Measurements from ENCODE around the gene KLHDC1.
A peak's percentile ranks its signal among the peaks of the same experiment; 100 is the strongest.
"Not testable (repeated sequence)": the region's sequence is repeated elsewhere in the genome, so short reads cannot be mapped to it uniquely, and the experiment has no call there.

KLHDC1 gene

DNA sequence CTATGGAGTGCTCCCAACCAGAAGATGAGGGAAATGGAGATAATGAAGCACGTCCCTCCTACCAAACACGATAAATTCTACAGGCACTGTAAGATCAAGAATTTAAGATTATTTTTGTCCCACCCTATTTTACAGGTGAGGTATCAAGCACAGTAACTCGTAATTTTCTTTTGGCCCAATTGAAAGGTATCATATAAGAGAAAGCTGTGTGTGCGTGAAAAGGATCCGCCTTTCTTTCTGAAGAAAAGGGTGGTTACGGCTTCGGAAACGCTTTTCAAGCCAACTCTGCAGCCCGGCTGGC, 74.3 kb downstream of the KLHDC1 start:
- Mint-ChIP-seq H3K27ac (peak overlapping the region; percentile 99), H3K27me3 (no peaks in the 10 kb centered on the region), H3K9me3 (no peaks in the 10 kb centered on the region), H3K4me3 (peak overlapping the region; percentile 92), H3K4me1 (peaks cover 38% of the 10 kb centered on the region)
- ATAC-seq (no peak), DNase-seq (no peak)

DNA sequence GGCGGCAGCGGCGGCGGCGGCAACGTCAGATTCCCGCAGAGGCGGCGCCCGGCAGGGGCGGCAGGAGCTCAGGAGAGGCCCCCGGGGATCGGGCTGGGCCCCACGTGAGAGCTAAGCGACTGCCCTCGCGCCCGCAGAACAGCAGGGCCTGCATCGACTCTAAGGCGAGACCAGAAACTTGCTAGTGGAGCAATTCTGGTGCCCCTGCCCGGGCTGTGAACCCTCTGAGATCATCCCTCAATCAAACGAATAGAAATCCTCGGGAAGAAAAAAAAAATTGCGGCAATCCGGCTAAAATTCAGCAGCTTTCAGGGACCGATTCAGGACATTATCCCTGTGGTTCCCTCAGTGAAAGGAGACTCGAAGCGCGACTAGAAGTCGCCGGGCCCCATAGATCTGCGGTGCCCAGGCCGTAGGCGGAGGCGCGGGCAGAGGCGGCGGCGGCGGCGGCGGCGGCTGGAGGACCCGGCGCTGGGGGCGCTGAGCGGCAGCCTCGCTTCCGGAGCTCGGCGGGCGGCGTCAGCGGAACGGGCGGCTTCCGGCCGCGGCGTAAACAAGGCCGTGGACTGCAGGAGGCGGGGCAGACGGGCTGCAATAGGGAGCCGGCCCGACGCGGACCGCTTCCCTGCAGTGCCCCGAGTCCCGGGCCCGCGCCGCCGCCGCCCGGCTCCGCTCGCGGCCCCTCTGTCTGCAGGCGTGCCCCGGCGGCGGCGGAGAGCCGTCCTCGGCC, 74.8 kb downstream of the KLHDC1 start, which contains the start of gene KLHDC2:
TSS of gene KLHDC2 (plus strand) at position 583 of the 730 bp plus-strand sequence. CDS start 316 bp downstream, outside the sequence.
- Mint-ChIP-seq H3K4me3 (peak within 1 kb of the TSS; percentile 96 to 98), H3K27me3 (no peaks in the 10 kb centered on the region), H3K27ac (peak within 1 kb of the TSS; percentile 99 to 100), H3K9me3 (no peaks in the 10 kb centered on the region), H3K4me1 (peaks cover 38% of the 10 kb centered on the region)
- ATAC-seq, result peak; percentile 88
- peak; percentile 92 for DNase-seq

DNA sequence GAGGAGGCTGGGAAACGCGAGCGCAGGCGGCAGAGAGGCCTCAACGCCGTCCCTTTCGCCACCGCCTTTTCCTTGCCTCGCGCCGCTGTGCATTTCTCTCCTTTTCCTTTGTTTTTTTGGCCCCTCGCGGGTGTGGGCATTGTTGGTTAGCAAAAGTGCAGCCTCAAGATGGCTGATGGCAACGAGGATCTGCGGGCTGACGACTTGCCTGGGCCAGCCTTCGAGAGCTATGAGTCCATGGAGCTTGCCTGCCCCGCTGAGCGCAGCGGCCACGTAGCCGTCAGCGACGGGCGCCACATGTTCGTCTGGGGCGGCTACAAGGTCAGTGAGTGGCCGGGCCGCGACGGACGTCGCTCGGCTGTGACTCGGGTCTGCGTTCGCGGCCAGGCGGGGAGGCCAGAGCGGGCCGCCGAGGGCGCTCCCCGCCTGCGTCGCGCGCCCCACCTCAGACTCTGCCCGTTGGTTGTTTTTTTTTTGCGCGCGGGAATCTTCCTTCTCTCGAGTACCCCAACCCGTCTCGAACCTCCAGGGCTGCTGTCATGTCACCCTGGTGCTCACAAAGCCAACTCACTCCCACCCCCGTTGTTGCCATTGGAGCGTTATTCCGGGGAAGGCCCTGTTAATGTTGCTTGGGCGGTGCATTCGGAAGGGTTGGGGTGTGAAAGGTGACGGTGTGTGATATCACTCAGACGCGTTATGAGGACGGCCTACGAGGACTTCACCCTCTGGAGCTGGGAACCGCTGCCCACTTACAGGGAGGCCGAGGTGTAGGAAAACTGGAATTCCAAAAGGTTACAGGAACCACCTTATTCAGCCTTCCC, 75.6 kb downstream of the KLHDC1 start:
- peaks cover 38% of the 10 kb centered on the region for H3K4me1 Mint-ChIP-seq
- ATAC-seq (peak; percentile 77), DNase-seq (peak; percentile 64 to 85)
- no peaks in the 10 kb centered on the region for H3K27me3 Mint-ChIP-seq
- peak overlapping the region; percentile 96 to 98 for H3K4me3 Mint-ChIP-seq
- no peaks in the 10 kb centered on the region for H3K9me3 Mint-ChIP-seq
- peak overlapping the region; percentile 99 to 100 for H3K27ac Mint-ChIP-seq

DNA sequence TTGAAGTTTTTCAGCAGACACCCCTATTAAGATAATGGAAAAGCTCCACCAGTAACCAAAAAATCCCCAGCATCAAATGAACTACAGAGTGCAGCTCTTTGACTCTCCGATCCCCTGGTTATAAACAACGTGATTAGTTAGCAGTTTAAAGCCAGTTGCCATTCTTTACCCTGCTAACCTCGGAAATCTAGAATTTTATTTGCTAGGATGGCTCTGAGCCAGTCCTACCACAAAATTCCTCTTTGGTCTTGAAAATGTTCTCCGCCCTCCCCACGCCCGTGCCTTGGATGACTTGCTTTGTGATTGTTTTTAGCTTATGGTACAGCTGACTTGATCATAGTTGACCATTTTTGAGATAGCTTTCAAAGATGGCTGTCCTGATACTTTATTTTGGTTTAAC, 76.3 kb downstream of the KLHDC1 start:
- H3K27me3 Mint-ChIP-seq, result no peaks in the 10 kb centered on the region
- H3K4me1 Mint-ChIP-seq, result peaks cover 38% of the 10 kb centered on the region
- DNase-seq (no peak), ATAC-seq (no peak)
- H3K9me3 Mint-ChIP-seq, result no peaks in the 10 kb centered on the region
- peak overlapping the region; percentile 96 to 98 for H3K4me3 Mint-ChIP-seq
- peak overlapping the region; percentile 99 to 100 for H3K27ac Mint-ChIP-seq

DNA sequence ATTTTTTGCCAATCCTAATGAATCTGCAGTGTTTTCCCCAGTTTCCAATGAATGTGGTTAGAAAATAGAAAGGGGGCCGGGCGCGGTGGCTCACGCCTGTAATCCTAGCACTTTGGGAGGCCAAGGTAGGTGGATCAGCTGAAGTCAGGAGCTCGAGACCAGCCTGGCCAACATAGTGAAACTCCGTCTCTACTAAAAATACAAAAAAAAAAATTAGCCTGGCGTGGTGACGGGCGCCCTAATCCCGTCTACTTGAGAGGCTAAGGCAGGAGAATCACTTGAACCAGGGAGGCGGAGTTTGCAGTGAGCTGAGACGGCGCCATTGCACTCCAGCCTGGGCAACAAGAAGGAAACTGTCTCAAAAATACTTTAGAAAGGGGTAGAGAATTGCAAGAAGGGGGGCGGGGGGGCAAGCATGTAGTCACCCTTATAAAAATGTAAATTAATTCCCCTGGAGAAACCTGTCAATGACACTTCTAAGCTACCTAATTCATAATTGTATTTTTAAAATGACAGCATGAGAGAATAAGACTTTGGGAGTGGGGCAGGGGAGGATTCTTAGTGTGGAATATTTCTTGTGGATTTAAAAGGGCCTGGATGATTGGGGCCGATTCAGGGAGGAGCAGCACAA, 76.8 kb downstream of the KLHDC1 start:
- peak overlapping the region in 1 of 2 donors; percentile 100 for H3K27ac Mint-ChIP-seq
- H3K4me1 Mint-ChIP-seq, result peaks cover 38% of the 10 kb centered on the region
- DNase-seq (no peak), ATAC-seq (no peak)
- peak overlapping the region; percentile 96 to 98 for H3K4me3 Mint-ChIP-seq
- H3K9me3 Mint-ChIP-seq, result no peaks in the 10 kb centered on the region
- H3K27me3 Mint-ChIP-seq, result no peaks in the 10 kb centered on the region

DNA sequence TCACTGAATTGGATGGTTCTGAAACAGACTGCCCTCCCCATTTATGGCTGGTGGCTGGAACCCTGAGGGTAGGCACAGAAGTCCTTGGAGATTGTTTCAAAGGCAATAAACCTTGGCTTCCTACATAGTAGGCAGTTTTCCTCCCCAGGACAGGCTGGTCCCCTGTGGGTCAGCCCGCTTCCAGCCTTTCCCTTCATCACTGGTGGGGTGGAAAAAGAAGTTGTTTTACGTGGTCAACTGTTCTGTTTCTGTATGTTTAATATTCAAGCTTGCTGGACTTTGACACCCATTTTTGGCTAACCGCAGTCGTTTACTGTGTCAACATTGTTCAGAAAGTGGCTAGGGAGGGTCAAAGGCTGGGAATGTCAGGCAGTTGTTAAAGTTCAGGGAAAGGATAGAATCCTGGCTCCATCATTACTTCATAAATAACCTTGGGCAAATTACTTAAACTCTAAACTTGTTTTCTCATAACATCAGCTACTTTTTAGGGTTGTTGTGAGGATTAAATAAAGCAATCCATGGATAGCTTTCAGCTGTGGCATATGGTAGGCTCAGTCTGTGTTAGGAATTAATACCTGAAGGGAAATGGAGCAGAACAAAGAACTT, 77.4 kb downstream of the KLHDC1 start:
- ATAC-seq (no peak), DNase-seq (no peak)
- no peaks in the 10 kb centered on the region for H3K9me3 Mint-ChIP-seq
- peak overlapping the region; percentile 96 to 98 for H3K4me3 Mint-ChIP-seq
- peak overlapping the region in 1 of 2 donors; percentile 40 for H3K27ac Mint-ChIP-seq
- no peaks in the 10 kb centered on the region for H3K27me3 Mint-ChIP-seq
- peaks cover 38% of the 10 kb centered on the region for H3K4me1 Mint-ChIP-seq

DNA sequence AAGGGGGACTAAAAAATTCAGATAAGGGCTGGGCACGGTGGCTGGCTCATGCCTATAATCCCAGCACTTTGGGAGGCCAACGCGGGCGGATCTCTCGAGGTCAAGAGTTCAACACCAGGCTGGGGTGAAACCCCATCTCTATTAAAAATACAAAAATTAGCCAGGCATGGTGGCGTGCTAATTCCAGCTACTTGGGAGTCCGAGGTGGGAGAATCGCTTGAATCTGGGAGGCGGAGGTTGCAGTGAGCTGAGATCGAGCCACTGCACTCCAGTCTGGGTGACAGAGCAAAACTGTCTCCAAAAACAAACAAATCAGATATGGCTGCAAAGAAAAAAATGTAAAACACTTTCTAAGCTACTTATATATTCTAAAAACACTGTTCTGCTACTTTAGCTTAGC, 78.8 kb downstream of the KLHDC1 start:
- H3K27ac Mint-ChIP-seq, H3K9me3 Mint-ChIP-seq, ATAC-seq, H3K27me3 Mint-ChIP-seq, H3K4me3 Mint-ChIP-seq, DNase-seq: not testable (repeated sequence)
- H3K4me1 Mint-ChIP-seq, result peaks cover 41% of the 10 kb centered on the region

DNA sequence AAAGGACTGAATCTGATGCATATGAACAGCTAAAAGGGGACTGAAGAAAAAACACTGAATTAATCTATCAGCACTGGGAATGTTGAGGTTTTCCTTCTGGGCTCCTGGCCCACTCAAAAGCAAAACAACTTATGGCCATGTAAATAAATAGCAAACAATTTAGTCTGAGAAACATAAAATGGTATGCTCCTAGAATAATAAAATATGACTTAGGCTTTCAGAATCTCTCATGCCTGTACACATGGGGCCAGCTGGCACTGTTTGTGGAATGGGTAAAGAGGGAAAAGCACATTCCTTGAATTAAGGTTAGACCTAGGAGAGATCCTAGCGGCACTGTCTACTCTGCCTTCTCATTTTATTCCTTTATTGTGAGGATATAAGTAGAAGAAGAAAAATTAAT, 81.2 kb downstream of the KLHDC1 start:
- Mint-ChIP-seq H3K4me3 (no peak overlapping the region), H3K27me3 (no peaks in the 10 kb centered on the region), H3K9me3 (no peaks in the 10 kb centered on the region), H3K4me1 (peaks cover 31% of the 10 kb centered on the region), H3K27ac (no peak overlapping the region)
- DNase-seq (no peak), ATAC-seq (no peak)

DNA sequence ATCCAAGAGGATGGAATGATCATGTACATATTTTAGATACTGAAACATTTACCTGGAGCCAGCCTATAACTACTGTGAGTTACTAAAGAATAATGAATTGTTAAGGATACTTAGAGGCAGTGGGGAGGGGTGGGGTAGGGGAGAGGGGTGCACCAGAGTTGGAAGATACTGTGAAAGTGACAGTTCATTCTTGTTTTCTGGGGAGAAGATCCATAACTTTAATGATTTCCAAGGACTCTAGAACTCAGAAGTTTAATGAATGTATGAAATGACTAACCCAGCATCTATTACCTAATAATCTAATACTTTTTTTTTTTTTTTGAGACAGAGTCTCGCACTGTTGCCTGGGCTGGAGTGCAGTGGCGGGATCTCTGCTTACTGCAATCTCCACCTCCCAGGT, 85.5 kb downstream of the KLHDC1 start:
- H3K27me3 Mint-ChIP-seq, result no peaks in the 10 kb centered on the region
- no peak overlapping the region for H3K4me3 Mint-ChIP-seq
- H3K9me3 Mint-ChIP-seq, result no peaks in the 10 kb centered on the region
- peaks cover 4% of the 10 kb centered on the region for H3K4me1 Mint-ChIP-seq
- no peak overlapping the region for H3K27ac Mint-ChIP-seq
- no peak for ATAC-seq
- no peak for DNase-seq

DNA sequence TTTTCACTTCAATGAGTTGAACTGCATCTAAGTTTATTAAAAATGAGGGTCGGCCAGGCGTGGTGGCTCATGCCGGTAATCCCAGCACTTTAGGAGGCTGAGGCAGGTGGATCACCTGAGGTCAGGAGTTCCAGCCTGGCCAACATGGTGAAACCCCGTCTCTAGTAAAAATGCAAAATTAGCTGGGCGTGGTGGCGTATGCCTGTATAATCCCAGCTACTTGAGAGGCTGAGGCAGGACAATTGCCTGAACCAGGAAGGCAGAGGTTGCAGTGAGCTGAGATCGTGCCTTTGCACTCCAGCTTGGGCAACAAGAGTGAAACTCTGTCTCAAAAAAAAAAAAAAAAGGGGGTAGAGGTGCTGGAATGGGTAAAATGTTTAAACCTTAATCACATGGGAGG, 88.1 kb downstream of the KLHDC1 start:
- peak overlapping the region in 1 of 2 donors; percentile 61 for H3K27ac Mint-ChIP-seq
- not testable (repeated sequence) for DNase-seq, H3K27me3 Mint-ChIP-seq, ATAC-seq, H3K9me3 Mint-ChIP-seq, H3K4me1 Mint-ChIP-seq
- peak overlapping the region in 1 of 2 donors; percentile 8 for H3K4me3 Mint-ChIP-seq

DNA sequence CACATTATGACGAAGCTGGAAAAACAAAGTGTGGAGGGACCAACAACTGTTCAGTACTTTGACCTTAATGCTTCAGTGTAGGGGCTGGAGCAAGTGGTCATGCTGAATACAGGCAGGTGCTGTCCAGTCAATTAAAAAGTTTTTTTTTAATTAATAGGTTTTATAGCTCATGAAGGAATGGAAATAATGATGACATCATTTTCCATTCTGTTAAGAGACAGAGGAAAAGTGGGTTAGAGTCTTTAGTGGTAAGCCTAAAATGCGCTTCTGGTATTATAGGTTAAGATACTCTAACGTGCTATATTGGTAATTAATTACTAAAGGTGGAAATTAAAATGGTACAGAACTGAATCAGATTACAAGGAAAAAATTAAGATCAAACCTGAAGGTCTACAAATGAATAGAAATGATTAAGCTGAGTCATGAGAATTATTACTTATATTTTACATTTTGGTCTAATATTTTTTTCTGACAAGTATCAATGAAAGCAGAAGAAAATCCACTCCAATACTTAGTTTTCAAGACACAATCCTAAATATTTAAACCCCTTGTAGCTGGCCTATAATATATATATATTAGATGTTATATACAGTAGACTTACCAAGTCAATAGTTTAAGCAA, 90.6 kb downstream of the KLHDC1 start:
- no peak for ATAC-seq
- DNase-seq, result no peak
- no peak overlapping the region for H3K4me3 Mint-ChIP-seq
- H3K4me1 Mint-ChIP-seq, result peaks cover 4% of the 10 kb centered on the region
- H3K27ac Mint-ChIP-seq, result no peak overlapping the region
- H3K27me3 Mint-ChIP-seq, result no peaks in the 10 kb centered on the region
- H3K9me3 Mint-ChIP-seq, result no peaks in the 10 kb centered on the region

DNA sequence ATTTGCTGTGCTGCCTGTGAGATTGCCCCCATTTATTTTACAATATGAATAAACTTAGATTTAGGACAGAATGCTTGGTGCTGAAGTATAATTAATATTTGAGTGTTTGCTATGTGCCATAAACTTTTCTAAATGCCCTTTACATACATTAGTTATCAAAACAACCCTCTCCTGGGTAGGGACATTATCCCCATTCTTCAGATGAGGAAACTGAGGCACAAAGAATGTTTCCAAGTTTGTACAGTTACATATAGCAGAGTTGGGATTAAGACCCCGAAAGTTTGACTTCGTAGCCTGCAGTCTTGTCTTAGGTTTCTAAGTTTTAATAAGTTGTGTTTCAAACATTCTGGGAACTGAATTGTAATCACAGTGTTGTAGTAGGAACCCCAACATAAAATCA, 93.4 kb downstream of the KLHDC1 start:
- ATAC-seq (no peak), DNase-seq (no peak)
- Mint-ChIP-seq H3K27ac (peak overlapping the region in 1 of 2 donors; percentile 21), H3K27me3 (no peaks in the 10 kb centered on the region), H3K4me3 (no peak overlapping the region), H3K9me3 (no peaks in the 10 kb centered on the region), H3K4me1 (peaks cover 4% of the 10 kb centered on the region)

DNA sequence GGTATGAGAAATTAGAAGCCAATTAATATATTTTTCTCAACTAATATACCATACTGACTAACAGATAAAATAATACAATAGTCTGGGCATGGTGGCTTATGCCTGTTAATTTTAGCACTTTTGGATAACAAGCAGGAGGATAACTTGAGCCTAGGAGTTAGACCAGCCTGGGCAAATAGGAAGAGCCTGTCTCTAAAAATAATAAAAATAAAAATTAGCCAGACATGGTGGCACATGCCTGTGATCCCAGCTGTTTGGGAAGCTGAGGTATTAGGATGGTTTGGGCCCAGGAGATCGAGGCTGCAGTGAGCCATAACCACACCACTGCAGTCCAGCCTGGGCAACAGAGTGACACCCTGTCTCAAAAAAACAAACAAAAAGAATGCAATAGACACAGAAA, 99.7 kb downstream of the KLHDC1 start:
- no peak overlapping the region for H3K4me3 Mint-ChIP-seq
- H3K4me1 Mint-ChIP-seq, result no peaks in the 10 kb centered on the region
- H3K27me3 Mint-ChIP-seq, result no peaks in the 10 kb centered on the region
- ATAC-seq (no peak), DNase-seq (no peak)
- H3K9me3 Mint-ChIP-seq, result no peaks in the 10 kb centered on the region
- no peak overlapping the region for H3K27ac Mint-ChIP-seq

DNA sequence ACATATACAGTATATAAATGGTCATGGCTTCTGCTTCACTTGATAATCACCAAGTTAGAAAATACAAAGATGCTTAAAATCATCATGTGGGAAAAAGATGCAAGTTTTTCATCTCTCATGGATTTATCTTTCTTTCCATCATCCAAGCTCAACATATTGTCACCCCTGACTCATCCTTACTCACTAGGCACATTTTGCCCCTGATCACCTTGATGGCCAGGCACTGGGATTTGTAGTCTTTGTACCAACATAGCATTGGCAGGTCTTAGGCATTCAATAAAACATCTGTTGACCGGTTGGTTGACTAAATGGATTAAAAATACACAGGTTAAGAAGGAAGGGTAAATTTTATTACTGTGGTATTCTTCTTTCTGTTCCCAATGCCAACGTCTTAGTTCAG, 103.1 kb downstream of the KLHDC1 start:
- H3K4me1 Mint-ChIP-seq, result no peaks in the 10 kb centered on the region

More for the DNA sequence above, 103.1 kb downstream of the KLHDC1 start:
- no peaks in the 10 kb centered on the region for H3K27me3 Mint-ChIP-seq
- no peak overlapping the region for H3K27ac Mint-ChIP-seq
- no peaks in the 10 kb centered on the region for H3K9me3 Mint-ChIP-seq
- ATAC-seq (no peak), DNase-seq (no peak)
- no peak overlapping the region for H3K4me3 Mint-ChIP-seq
